Keratinocyte (primary cell): ENCODE results near the gene TAF4B. TPM values are rescaled to one million over a fixed set of nuclear protein-coding genes. Genes with fewer than 3 reads are reported as not detected.

Source experiments
- DNase-seq: peaks from one replicate; pipeline ENCODE4 v3.0.0-alpha.2; 2011; ENCODE audit warnings: low read depth, missing footprints, low spot score
- FAIRE-seq: peaks from 2 replicates; lab custom pipeline; 2011; peaks lifted over from hg19 to GRCh38; lab: Jason Lieb, UNC
- H2AFZ ChIP-seq: 2 replicates; pipeline ENCODE4 v1.6.0; 2012; ENCODE audit warnings: low read length, control low read depth, inconsistent platforms; ENCODE audit not compliant: control insufficient read depth
- H3K27ac ChIP-seq: 2 replicates; pipeline ENCODE4 v1.5.1; 2011; ENCODE audit warnings: low read length; ENCODE audit not compliant: control insufficient read depth, insufficient read depth
- H3K27me3 ChIP-seq: 3 replicates; pipeline ENCODE4 v1.6.0; 2011; ENCODE audit warnings: low read length; ENCODE audit not compliant: control insufficient read depth, insufficient read depth; ENCODE audit errors: extremely low read depth
- H3K36me3 ChIP-seq, 2 experiments: 2 replicates in 1 of 2; 3 replicates in 1 of 2; pipeline ENCODE4 v1.5.1; 2011; ENCODE audit warnings: low read length in 2 of 2, mild to moderate bottlenecking in 1 of 2; ENCODE audit not compliant: control insufficient read depth in 2 of 2, insufficient read depth in 2 of 2; ENCODE audit errors: extremely low read depth in 1 of 2
- H3K4me1 ChIP-seq: 3 replicates; pipeline ENCODE4 v1.5.1; 2011; ENCODE audit warnings: low read length; ENCODE audit not compliant: control insufficient read depth, insufficient read depth; ENCODE audit errors: extremely low read depth
- H3K4me2 ChIP-seq: 3 replicates; pipeline ENCODE4 v1.6.0; 2011; ENCODE audit warnings: low read depth, low read length; ENCODE audit not compliant: control insufficient read depth, insufficient read depth; ENCODE audit errors: extremely low read depth
- H3K4me3 ChIP-seq, 3 experiments: fragments of 200-600 bp in 1 of 3; sonication (generic) in 1 of 3; 2 replicates in 2 of 3; 3 replicates in 1 of 3; pipeline ENCODE4 v1.5.1; 2011 to 2016; ENCODE audit warnings: low read length in 3 of 3, mild to moderate bottlenecking in 3 of 3, control low read depth in 2 of 3, inconsistent platforms in 1 of 3, low read depth in 1 of 3, mixed read lengths in 1 of 3, mixed run types in 1 of 3, moderate library complexity in 1 of 3; ENCODE audit not compliant: control insufficient read depth in 2 of 3, insufficient read depth in 2 of 3; ENCODE audit errors: extremely low read depth in 1 of 3
- H3K79me2 ChIP-seq: 2 replicates; pipeline ENCODE4 v1.6.0; 2012; ENCODE audit warnings: low read length; ENCODE audit not compliant: control insufficient read depth, insufficient read depth
- H3K9ac ChIP-seq: 3 replicates; pipeline ENCODE4 v1.6.0; 2011; ENCODE audit warnings: low read length; ENCODE audit not compliant: control insufficient read depth, insufficient read depth; ENCODE audit errors: extremely low read depth
- H3K9me1 ChIP-seq: 3 replicates; pipeline ENCODE4 v1.6.0; 2011; ENCODE audit warnings: low read length; ENCODE audit not compliant: control insufficient read depth, insufficient read depth; ENCODE audit errors: extremely low read depth
- H3K9me3 ChIP-seq: 2 replicates; pipeline ENCODE4 v1.5.1; 2012; ENCODE audit warnings: low read depth, low read length; ENCODE audit not compliant: control insufficient read depth
- H4K20me1 ChIP-seq: 3 replicates; pipeline ENCODE4 v1.6.0; 2011; ENCODE audit warnings: low read length; ENCODE audit not compliant: control insufficient read depth, insufficient read depth; ENCODE audit errors: extremely low read depth
- EZH2 ChIP-seq: IDR thresholded peaks from one replicate; pipeline ENCODE4 v1.6.1; 2012; ENCODE audit warnings: inconsistent platforms, mild to moderate bottlenecking, low read length, moderate library complexity
- dilution Hi-C: fragments of 300-500 bp; cut with MboI; formaldehyde crosslinking; loops from one replicate; pipeline ENCODE4 v1.7.0; 2020; ENCODE audit warnings: low sequenced_read_pairs; ENCODE audit not compliant: extremely low pct_ligation_motif_present
- polyA plus RNA-seq, 5 experiments: library from polyadenylated mRNA; depleted of rRNA in 3 of 5; stranded (reverse) in 3 of 5; stranded (forward) in 1 of 5; unstranded in 1 of 5; fragments of >200 nt; gene quantifications; 1 replicate in 1 of 5; 2 replicates in 3 of 5; 3 replicates in 1 of 5; pipeline versions ENCODE4 v1.2.1 to v1.2.3, GENCODE V29; 2011 to 2012; ENCODE audit warnings: missing spikeins in 2 of 5, low read depth in 1 of 5, low replicate concordance in 1 of 5
- TF ChIP-seq, protein P1 (sequence below), 3 experiments: IDR thresholded peaks in 1 of 3; conservative IDR thresholded peaks in 1 of 3; optimal IDR thresholded peaks in 1 of 3; 2 replicates in 2 of 3; 3 replicates in 1 of 3; pipeline versions ENCODE3 to v1.5.1; 2011; ENCODE audit warnings: low read length in 3 of 3, mild to moderate bottlenecking in 3 of 3, moderate library complexity in 2 of 3, control low read depth in 1 of 3, inconsistent platforms in 1 of 3; ENCODE audit not compliant: insufficient read depth in 2 of 3; ENCODE audit errors: extremely low read depth in 1 of 3

TAF4B gene
- polyA plus RNA-seq, 1 donor (not counting 4 experiments of a cell fraction or from before 2014, with no cell fraction given): 5.9 TPM

DNA sequence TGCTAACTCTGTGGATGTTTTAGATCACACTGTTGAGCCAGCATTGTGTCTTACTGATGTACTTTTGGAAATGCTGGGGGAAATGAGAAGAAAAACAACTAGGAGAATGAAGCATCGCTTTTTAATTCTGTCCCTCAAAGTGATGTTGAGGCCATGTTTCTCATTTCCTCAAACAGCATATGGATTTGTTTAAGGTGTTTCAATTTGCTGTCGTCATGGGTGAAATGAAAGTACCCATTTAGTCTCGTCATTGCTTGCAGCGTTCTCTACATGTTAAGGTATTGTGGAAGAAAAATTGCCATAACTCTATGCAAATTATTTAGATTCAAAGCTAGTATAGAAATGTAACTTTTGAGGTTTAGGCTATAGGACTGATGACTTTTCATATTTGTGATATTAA lies 170.8 kb downstream of the TAF4B start:
- Histone ChIP-seq H3K4me2 (no peak overlapping the region), H3K79me2 (no peaks in the 10 kb centered on the region), H3K4me3 (no peak overlapping the region), H2AFZ (no peak overlapping the region), H3K9me3 (no peaks in the 10 kb centered on the region), H3K9ac (no peak overlapping the region), H3K4me1 (no peaks in the 10 kb centered on the region), H3K9me1 (no peaks in the 10 kb centered on the region), H3K27ac (no peak overlapping the region), H3K27me3 (no peaks in the 10 kb centered on the region), H4K20me1 (no peaks in the 10 kb centered on the region), H3K36me3 (no peaks in the 10 kb centered on the region)
- FAIRE-seq (no peak), DNase-seq (no peak)
- TF ChIP-seq, protein P1, sequence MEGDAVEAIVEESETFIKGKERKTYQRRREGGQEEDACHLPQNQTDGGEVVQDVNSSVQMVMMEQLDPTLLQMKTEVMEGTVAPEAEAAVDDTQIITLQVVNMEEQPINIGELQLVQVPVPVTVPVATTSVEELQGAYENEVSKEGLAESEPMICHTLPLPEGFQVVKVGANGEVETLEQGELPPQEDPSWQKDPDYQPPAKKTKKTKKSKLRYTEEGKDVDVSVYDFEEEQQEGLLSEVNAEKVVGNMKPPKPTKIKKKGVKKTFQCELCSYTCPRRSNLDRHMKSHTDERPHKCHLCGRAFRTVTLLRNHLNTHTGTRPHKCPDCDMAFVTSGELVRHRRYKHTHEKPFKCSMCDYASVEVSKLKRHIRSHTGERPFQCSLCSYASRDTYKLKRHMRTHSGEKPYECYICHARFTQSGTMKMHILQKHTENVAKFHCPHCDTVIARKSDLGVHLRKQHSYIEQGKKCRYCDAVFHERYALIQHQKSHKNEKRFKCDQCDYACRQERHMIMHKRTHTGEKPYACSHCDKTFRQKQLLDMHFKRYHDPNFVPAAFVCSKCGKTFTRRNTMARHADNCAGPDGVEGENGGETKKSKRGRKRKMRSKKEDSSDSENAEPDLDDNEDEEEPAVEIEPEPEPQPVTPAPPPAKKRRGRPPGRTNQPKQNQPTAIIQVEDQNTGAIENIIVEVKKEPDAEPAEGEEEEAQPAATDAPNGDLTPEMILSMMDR (optimal IDR thresholded peaks at IDR 0.05 in 1 of 3, IDR thresholded peaks at IDR 0.05 in 1 of 3, conservative IDR thresholded peaks at IDR 0.05 in 1 of 3; ENCODE audit: extremely low read depth in 1 of 3, insufficient read depth in 2 of 3, low read length in 3 of 3): no peak
- TF ChIP-seq EZH2: no peak
- dilution Hi-C loops: no loop called here

DNA sequence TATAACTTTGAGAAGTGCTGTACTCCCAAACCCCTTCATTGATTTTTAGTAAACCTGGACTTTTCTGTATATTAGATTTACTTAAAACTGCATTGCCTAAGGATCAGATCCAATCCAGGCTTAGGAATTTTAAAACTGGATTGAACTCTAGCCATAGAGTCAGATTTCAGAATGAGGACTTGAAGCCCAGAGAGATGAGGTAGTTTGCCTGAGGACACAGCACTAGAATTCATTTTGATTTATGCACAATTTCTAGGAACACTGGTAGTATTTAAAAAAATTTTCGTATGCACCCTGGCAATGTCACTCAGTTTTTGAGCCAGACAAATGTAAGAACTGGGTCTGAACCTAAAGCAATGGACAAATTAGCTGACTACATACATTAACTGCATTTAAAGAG lies 177.2 kb downstream of the TAF4B start:
- Histone ChIP-seq H4K20me1 (no peaks in the 10 kb centered on the region), H3K4me1 (peaks cover 13% of the 10 kb centered on the region), H3K4me3 (no peak overlapping the region), H3K27ac (no peak overlapping the region), H3K9me3 (no peaks in the 10 kb centered on the region), H3K9ac (no peak overlapping the region), H3K27me3 (no peaks in the 10 kb centered on the region), H3K36me3 (no peaks in the 10 kb centered on the region), H3K79me2 (no peaks in the 10 kb centered on the region), H3K4me2 (no peak overlapping the region), H2AFZ (no peak overlapping the region), H3K9me1 (no peaks in the 10 kb centered on the region)
- DNase-seq (no peak), FAIRE-seq (no peak)
- dilution Hi-C loops: no loop called here
- no peak for TF ChIP-seq EZH2
- TF ChIP-seq, protein P1 (optimal IDR thresholded peaks at IDR 0.05 in 1 of 3, IDR thresholded peaks at IDR 0.05 in 1 of 3, conservative IDR thresholded peaks at IDR 0.05 in 1 of 3; ENCODE audit: extremely low read depth in 1 of 3, insufficient read depth in 2 of 3, low read length in 3 of 3): no peak
